Naive thymus-derived CD4-positive, alpha-beta T cell (primary cell): ENCODE results near the gene TNFRSF1A. TPM values are rescaled to one million over a fixed set of nuclear protein-coding genes. Genes with fewer than 3 reads are reported as not detected.
A peak's percentile ranks its signal among the peaks of the same experiment; 100 is the strongest.

Experiments used
- ATAC-seq: fragments of 150-1000 bp; cut with Tn5 transposase; 2 replicates; pipeline ENCODE4 v1.10.0; 2021; ENCODE audit warnings: mild to moderate bottlenecking, moderate library complexity
- CTCF ChIA-PET: fragments of 350-600 bp; sonication (Branson Sonifier 250); formaldehyde crosslinking; loops from one replicate; lab custom pipeline; 2021; ENCODE audit warnings: antibody characterized with exemption; lab: Charles Lee
- POLR2A ChIA-PET: fragments of 350-600 bp; sonication (Branson Sonifier 250); formaldehyde crosslinking; loops from one replicate; lab custom pipeline; 2021; ENCODE audit warnings: antibody characterized with exemption, inconsistent platforms; lab: Charles Lee
- DNase-seq, 9 donors: peaks; one replicate each; pipeline versions ENCODE4 v3.0.0 to v3.0.0-alpha.2; 2020 to 2022; ENCODE audit warnings: mixed read lengths in 1 of 9
- H3K27ac ChIP-seq: one replicate; pipeline ENCODE4 v1.7.0; 2013; ENCODE audit warnings: mild to moderate bottlenecking, low read depth, low read length, moderate library complexity
- H3K27me3 ChIP-seq, 2 donors: one replicate each; pipeline ENCODE4 v1.7.0; 2013; ENCODE audit warnings: low read length in 2 of 2, mild to moderate bottlenecking in 2 of 2, moderate library complexity in 2 of 2; ENCODE audit not compliant: control insufficient read depth in 2 of 2, insufficient read depth in 2 of 2
- H3K36me3 ChIP-seq, 3 experiments: 1 replicate in 2 of 3; 2 replicates in 1 of 3; pipeline ENCODE4 v1.7.0; 2013; ENCODE audit warnings: low read length in 3 of 3, mild to moderate bottlenecking in 3 of 3, moderate library complexity in 1 of 3; ENCODE audit not compliant: insufficient read depth in 3 of 3, control insufficient read depth in 2 of 3
- H3K4me1 ChIP-seq, 2 donors: one replicate each; pipeline ENCODE4 v1.7.0; 2013; ENCODE audit warnings: low read length in 2 of 2, mild to moderate bottlenecking in 2 of 2, moderate library complexity in 1 of 2; ENCODE audit not compliant: control insufficient read depth in 2 of 2, insufficient read depth in 2 of 2
- H3K4me3 ChIP-seq: 2 replicates; pipeline ENCODE4 v1.7.0; 2013; ENCODE audit warnings: mild to moderate bottlenecking, low read length
- H3K9me3 ChIP-seq, 3 experiments: 1 replicate in 2 of 3; 2 replicates in 1 of 3; pipeline ENCODE4 v1.7.0; 2013; ENCODE audit warnings: low read length in 3 of 3; ENCODE audit not compliant: control insufficient read depth in 2 of 3
- H3K27ac Mint-ChIP-seq, 9 donors: one replicate each; pipeline ENCODE4 v1.8.0; 2020 to 2022; ENCODE audit warnings: mixed read lengths in 9 of 9, mild to moderate bottlenecking in 8 of 9, moderate library complexity in 5 of 9, inconsistent platforms in 2 of 9
- H3K27me3 Mint-ChIP-seq, 5 donors: one replicate each; pipeline ENCODE4 v1.8.0; 2021 to 2022; ENCODE audit warnings: mixed read lengths in 5 of 5, mild to moderate bottlenecking in 1 of 5
- H3K36me3 Mint-ChIP-seq, 5 donors: one replicate each; pipeline ENCODE4 v1.8.0; 2020 to 2022; ENCODE audit warnings: mixed read lengths in 5 of 5, mild to moderate bottlenecking in 3 of 5, inconsistent platforms in 1 of 5
- H3K4me1 Mint-ChIP-seq, 7 donors: one replicate each; pipeline ENCODE4 v1.8.0; 2020 to 2022; ENCODE audit warnings: mixed read lengths in 7 of 7, mild to moderate bottlenecking in 3 of 7, inconsistent platforms in 1 of 7
- H3K4me3 Mint-ChIP-seq, 10 donors: one replicate each; pipeline ENCODE4 v1.8.0; 2020 to 2022; ENCODE audit warnings: mild to moderate bottlenecking in 10 of 10, mixed read lengths in 10 of 10, moderate library complexity in 6 of 10, inconsistent platforms in 2 of 10
- H3K9me3 Mint-ChIP-seq, 11 donors: one replicate each; pipeline ENCODE4 v1.8.0; 2020 to 2022; ENCODE audit warnings: mixed read lengths in 11 of 11, mild to moderate bottlenecking in 4 of 11, inconsistent platforms in 1 of 11, moderate library complexity in 1 of 11
- intact Hi-C, 2 donors: fragments of 100-400 bp; cut with micrococcal nuclease; formaldehyde crosslinking; loops; one replicate each; pipeline ENCODE4 v1.15.1; 2023
- polyA plus RNA-seq, 2 donors: library from polyadenylated mRNA; unstranded; fragments of 300-500 nt; fragmentation: Illumina TruSeq; gene quantifications; one replicate each; pipeline ENCODE4 v1.2.3, GENCODE V29; 2021
- total RNA-seq, 6 experiments: library from RNA in 5 of 6; stranded (reverse) in 5 of 6; gene quantifications; 1 replicate in 5 of 6; 2 replicates in 1 of 6; pipeline ENCODE4 v1.2.3 and lab custom pipeline; 2021 to 2026

The TNFRSF1A gene
- total and polyA plus RNA-seq, 7 experiments from 2014 or later: 24.1 to 99.4 (median 57.4) TPM

DNA sequence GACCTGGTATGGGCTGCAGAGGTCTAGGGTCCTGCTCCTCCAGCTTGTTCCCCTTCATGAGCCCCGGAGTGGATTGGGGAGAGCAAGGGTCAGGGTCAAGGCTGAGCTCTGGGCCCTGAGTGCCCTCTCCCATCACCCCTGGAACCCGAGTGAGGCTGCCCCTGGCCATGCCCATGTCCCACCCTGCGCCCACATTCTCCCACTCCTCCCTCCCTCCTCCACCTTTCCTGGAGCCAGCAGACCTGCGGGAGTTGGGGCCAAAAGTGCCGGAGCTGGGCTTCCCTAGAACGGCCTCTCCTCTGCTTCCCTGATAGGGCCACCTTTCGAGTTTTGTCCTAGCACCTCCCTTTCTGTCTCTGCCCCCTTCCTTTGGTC, 32.9 kb upstream of the TNFRSF1A start:
- no peak overlapping the region for H3K4me3 Mint-ChIP-seq
- peak overlapping the region in 2 of 9 donors; percentile 61 to 78 for H3K27ac Mint-ChIP-seq
- no peak for ATAC-seq
- H3K27me3 ChIP-seq: no peaks in the 10 kb centered on the region
- POLR2A ChIA-PET: interaction anchor here (0.8 to 1.6 kb wide), 3 partner anchors 10 to 51 kb away, joined by 3 to 5 read pairs (median 4); no protein-coding TSS in a partner anchor
- H3K4me1 ChIP-seq: peaks cover 0 to 24% of the 10 kb centered on the region in 2 donors
- CTCF ChIA-PET: interaction anchor here (1.4 kb wide), 1 partner anchor 40 kb away, joined by 12 read pairs; no protein-coding TSS in a partner anchor
- peaks cover 23 to 46% (median 38%) of the 10 kb centered on the region in 7 donors for H3K4me1 Mint-ChIP-seq
- no peak for DNase-seq
- intact Hi-C loops: no loop called here
- H3K9me3 Mint-ChIP-seq: peaks cover 0 to 2% (median 0%) of the 10 kb centered on the region in 11 donors
- no peak overlapping the region for H3K4me3 ChIP-seq
- peaks cover 0 to 4% (median 0%) of the 10 kb centered on the region in 5 donors for H3K27me3 Mint-ChIP-seq
- no peaks in the 10 kb centered on the region for H3K36me3 Mint-ChIP-seq
- H3K36me3 ChIP-seq: no peaks in the 10 kb centered on the region
- no peaks in the 10 kb centered on the region for H3K9me3 ChIP-seq
- H3K27ac ChIP-seq: no peak overlapping the region

DNA sequence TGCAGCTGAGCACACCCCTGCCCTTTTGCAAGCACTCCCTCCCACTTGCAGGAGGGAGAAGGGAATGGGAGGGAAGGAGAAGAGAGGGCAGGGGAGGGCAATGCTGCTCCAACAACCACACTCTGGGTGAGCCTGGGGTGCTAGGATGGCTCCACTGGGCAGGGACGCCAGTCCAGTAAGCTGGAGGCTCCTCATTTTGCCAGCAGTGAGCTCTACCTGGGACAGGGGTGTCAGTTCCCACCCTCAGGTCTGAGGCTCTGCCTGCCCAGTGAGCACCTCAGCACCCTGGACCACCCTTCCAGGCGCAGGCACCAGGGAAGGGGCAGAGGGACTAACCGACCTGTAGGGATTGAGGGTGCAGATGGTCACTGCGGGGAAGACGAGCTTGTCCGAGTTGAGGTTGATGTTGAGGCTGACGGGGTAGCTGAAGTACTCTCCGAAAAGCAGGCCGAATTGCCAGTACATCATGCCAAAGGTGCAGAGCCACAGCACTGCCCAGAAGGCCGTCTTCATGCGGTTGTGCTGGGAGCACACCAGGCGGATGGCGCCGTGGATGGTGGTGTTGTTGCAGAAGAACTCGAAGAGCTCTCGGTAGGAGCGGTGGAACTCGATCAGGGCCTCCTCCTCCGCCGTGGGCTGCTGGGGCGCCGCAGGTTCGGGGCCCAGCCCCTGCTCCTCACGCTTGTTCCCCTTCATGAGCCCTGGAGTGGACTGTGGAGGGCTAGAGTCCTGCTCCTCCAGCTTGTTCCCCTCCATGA, 32.3 kb upstream of the TNFRSF1A start:
- ATAC-seq (no peak), DNase-seq (no peak)
- Histone ChIP-seq H3K27ac (no peak overlapping the region), H3K4me1 (peaks cover 0 to 24% of the 10 kb centered on the region in 2 donors), H3K27me3 (no peaks in the 10 kb centered on the region), H3K4me3 (no peak overlapping the region), H3K36me3 (no peaks in the 10 kb centered on the region), H3K9me3 (no peaks in the 10 kb centered on the region)
- Mint-ChIP-seq H3K27me3 (peaks cover 0 to under 1% (median 0%) of the 10 kb centered on the region in 5 donors), H3K4me3 (no peak overlapping the region), H3K27ac (peak overlapping the region in 2 of 9 donors; percentile 9 to 76), H3K36me3 (no peaks in the 10 kb centered on the region), H3K4me1 (peaks cover 23 to 46% (median 38%) of the 10 kb centered on the region in 7 donors), H3K9me3 (peaks cover 0 to 2% (median 0%) of the 10 kb centered on the region in 11 donors)
- ChIA-PET POLR2A (interaction anchor here (0.8 to 1.6 kb wide), 3 partner anchors 9 to 51 kb away, joined by 3 to 5 read pairs (median 4); no protein-coding TSS in a partner anchor), CTCF (interaction anchor here (0.6 to 4.3 kb wide), 3 partner anchors 15 to 39 kb away, joined by 4 to 19 read pairs (median 12); no protein-coding TSS in a partner anchor)
- intact Hi-C loops: no loop called here

DNA sequence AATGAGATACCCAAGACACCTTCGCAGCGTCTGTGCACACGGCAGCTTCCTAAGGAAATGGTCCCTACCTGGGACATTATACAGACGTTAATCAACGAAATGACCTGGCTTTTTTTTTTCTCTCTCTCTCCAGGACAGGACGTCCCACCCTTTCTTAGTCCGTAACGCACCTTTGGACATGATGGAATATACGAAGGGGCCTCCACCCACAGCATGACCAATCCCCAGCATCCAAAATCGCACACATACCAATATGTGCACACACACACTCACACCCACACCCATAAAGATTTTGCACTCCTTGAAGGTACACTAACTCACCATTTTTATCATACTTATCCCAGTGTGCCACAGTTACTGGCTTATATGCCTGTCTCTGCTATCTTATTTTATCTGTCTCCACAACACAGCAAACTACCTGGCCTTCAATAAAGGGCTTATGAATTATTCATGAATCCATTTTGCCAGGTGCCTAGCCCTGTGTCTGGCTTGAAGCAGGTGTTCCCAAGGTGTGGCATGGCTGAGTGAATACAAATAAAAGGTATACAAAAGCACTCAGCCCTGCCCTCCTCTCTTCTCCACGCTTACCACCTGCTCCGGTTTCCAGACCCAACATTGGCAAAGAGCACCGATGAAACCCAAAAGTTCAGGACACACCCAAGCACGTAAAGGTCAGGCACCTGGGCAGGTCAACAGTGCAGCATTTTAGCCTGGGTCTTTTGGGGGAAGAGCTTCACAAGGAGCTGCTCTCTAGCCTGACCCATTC, 31.3 kb upstream of the TNFRSF1A start:
- no peak overlapping the region for H3K4me3 ChIP-seq
- Mint-ChIP-seq H3K9me3 (peaks cover 0 to 2% (median 0%) of the 10 kb centered on the region in 11 donors), H3K27ac (peak overlapping the region in 3 of 9 donors; percentile 21 to 76 (median 73)), H3K27me3 (no peaks in the 10 kb centered on the region), H3K4me1 (peaks cover 31 to 48% (median 42%) of the 10 kb centered on the region in 7 donors), H3K4me3 (peak overlapping the region in 1 of 10 donors; percentile 17), H3K36me3 (no peaks in the 10 kb centered on the region)
- H3K27ac ChIP-seq: no peak overlapping the region
- no peaks in the 10 kb centered on the region for H3K27me3 ChIP-seq
- peaks cover 0 to 24% of the 10 kb centered on the region in 2 donors for H3K4me1 ChIP-seq
- POLR2A ChIA-PET: interaction anchor here (1.0 kb wide), 1 partner anchor 97 kb away, joined by 3 read pairs; no protein-coding TSS in a partner anchor
- no peaks in the 10 kb centered on the region for H3K9me3 ChIP-seq
- DNase-seq: no peak
- intact Hi-C loops: no loop called here
- CTCF ChIA-PET: interaction anchor here (4.3 kb wide), 1 partner anchor 38 kb away, joined by 19 read pairs; no protein-coding TSS in a partner anchor
- H3K36me3 ChIP-seq: no peaks in the 10 kb centered on the region
- no peak for ATAC-seq

DNA sequence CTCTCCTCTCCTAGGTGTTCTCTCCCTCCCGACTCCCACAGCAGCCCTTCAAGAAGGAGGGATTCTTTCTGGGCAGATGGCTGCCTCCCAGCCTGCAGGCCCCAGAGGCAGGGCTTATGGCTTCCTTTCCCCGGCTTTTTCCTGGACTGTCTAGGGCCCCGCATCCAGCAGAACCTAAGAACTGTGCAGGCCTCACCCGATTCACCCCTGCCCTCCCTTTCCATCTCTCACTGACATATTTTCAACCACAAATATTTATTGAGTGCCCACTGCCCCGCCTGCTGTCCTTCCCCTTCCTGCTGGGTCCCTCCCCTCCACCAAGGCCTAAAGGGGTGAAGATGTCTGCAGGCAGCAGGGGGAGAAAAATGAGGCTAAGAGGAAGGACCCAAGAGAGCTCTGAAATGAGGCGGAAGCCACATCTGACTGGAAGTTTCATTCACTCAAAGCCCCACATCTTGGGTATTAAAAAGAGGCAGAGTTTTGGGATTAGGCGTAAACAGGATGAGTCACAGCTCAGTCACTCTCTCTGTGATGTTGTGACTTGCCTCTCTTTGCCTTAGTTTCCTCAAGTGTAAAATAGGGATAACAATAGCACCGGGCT, 30.6 kb upstream of the TNFRSF1A start:
- Mint-ChIP-seq H3K36me3 (no peaks in the 10 kb centered on the region), H3K4me1 (peaks cover 32 to 49% (median 45%) of the 10 kb centered on the region in 7 donors), H3K27me3 (no peaks in the 10 kb centered on the region), H3K9me3 (peaks cover 0 to 2% (median 0%) of the 10 kb centered on the region in 11 donors), H3K27ac (peak overlapping the region in 4 of 9 donors; percentile 21 to 76 (median 56)), H3K4me3 (peak overlapping the region in 1 of 10 donors; percentile 41)
- Histone ChIP-seq H3K36me3 (no peaks in the 10 kb centered on the region), H3K4me3 (no peak overlapping the region), H3K4me1 (peaks cover 0 to 21% of the 10 kb centered on the region in 2 donors), H3K27ac (no peak overlapping the region), H3K9me3 (no peaks in the 10 kb centered on the region), H3K27me3 (no peaks in the 10 kb centered on the region)
- ChIA-PET POLR2A (interaction anchor here (1.0 kb wide), 2 partner anchors 30 to 98 kb away, joined by 3 read pairs; partner anchors contain the start of gene TNFRSF1A), CTCF (interaction anchor here (4.3 kb wide), 1 partner anchor 37 kb away, joined by 19 read pairs; no protein-coding TSS in a partner anchor)
- ATAC-seq (peak; percentile 28), DNase-seq (no peak)
- intact Hi-C loops: no loop called here

DNA sequence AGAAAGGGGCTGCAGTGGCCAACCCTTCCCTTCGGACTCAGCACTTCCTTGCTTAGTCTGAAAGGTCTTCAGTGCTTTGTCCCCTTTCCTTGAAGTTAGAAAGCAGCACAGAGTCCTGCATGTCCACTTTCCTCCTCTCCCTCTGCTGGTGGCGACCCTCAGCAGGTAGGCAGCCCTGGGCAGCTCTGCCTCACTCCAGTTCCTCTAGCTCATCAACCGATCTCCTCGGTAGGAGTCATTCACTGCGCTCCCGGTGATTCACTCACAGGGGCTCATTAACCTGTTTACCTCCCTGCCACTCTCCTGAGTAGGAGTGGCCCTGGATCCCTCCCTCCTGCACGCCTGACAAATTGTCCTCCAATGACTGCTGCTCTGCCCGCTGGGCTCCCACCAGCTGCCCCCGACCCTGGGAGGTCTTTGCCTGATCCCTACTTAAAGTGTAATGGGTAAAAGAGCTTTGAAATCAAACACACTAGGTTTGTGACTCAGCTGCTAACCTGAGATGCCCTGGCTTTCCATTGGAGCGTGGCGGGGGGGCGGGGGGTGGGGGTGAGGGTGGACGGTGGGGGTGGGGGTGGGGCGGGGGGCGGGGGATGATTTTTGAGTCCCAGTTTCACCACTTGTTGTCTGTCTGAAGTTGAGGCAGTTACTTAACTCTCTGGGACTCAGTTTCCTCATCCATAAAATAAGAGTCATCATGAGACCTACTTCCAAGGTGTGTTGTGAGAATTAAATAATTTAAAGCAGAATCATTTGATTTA, 29.3 kb upstream of the TNFRSF1A start:
- DNase-seq: no peak
- intact Hi-C loops: no loop called here
- Mint-ChIP-seq H3K4me3 (no peak overlapping the region), H3K9me3 (no peaks in the 10 kb centered on the region), H3K27me3 (no peaks in the 10 kb centered on the region), H3K36me3 (no peaks in the 10 kb centered on the region), H3K4me1 (peaks cover 25 to 44% (median 38%) of the 10 kb centered on the region in 7 donors), H3K27ac (peak overlapping the region in 1 of 9 donors; percentile 16)
- Histone ChIP-seq H3K9me3 (no peaks in the 10 kb centered on the region), H3K27me3 (no peaks in the 10 kb centered on the region), H3K27ac (no peak overlapping the region), H3K36me3 (no peaks in the 10 kb centered on the region), H3K4me1 (peaks cover 0 to 8% of the 10 kb centered on the region in 2 donors), H3K4me3 (no peak overlapping the region)
- ChIA-PET CTCF (interaction anchor here (4.3 kb wide), 1 partner anchor 36 kb away, joined by 19 read pairs; no protein-coding TSS in a partner anchor), POLR2A (interaction anchor here (1.0 to 1.8 kb wide), 2 partner anchors 29 to 35 kb away, joined by 3 to 4 read pairs; partner anchors contain the start of gene TNFRSF1A)
- no peak for ATAC-seq
